NCI-H82 treated with DMSO at 0.1 percent for 48 hours (cell line): Measurements from ENCODE around the gene WHAMM.
"Not testable (repeated sequence)": the region's sequence is repeated elsewhere in the genome, so short reads cannot be mapped to it uniquely, and the experiment has no call there.

Experiments
- DNase-seq: peaks from one replicate; lab custom pipeline; 2025; ENCODE audit not compliant: unreplicated experiment; lab: John Stamatoyannopoulos, UW

Gene WHAMM

GRCh38 chr15:82862886-82863285 lies 53.5 kb downstream of the WHAMM start:
- DNase-seq = no peak

GRCh38 chr15:82864967-82865366 lies 55.5 kb downstream of the WHAMM start:
- DNase-seq = no peak

GRCh38 chr15:82865581-82865980 lies 56.2 kb downstream of the WHAMM start:
- DNase-seq = not testable (repeated sequence)

- not testable (repeated sequence) for DNase-seq
These were observed 56.6 kb downstream of the WHAMM start for GRCh38 chr15:82865981-82866380.

- no peak for DNase-seq
These were observed 61.4 kb downstream of the WHAMM start for GRCh38 chr15:82870727-82871320.

GRCh38 chr15:82871358-82871757 lies 61.9 kb downstream of the WHAMM start:
- no peak for DNase-seq

- DNase-seq = no peak
These were observed 62.5 kb downstream of the WHAMM start for GRCh38 chr15:82871832-82872484.

GRCh38 chr15:82873000-82873680 lies 63.7 kb downstream of the WHAMM start:
- no peak for DNase-seq

GRCh38 chr15:82874267-82874666 lies 64.8 kb downstream of the WHAMM start:
- no peak for DNase-seq

GRCh38 chr15:82874961-82875360 lies 65.5 kb downstream of the WHAMM start:
- DNase-seq = no peak

- DNase-seq = no peak
These were observed 66.1 kb downstream of the WHAMM start for GRCh38 chr15:82875411-82876003.

GRCh38 chr15:82877825-82878224 lies 68.4 kb downstream of the WHAMM start:
- DNase-seq = no peak

- no peak for DNase-seq
These were observed 68.9 kb downstream of the WHAMM start for GRCh38 chr15:82878325-82878724.

GRCh38 chr15:82880704-82881103 lies 71.3 kb downstream of the WHAMM start:
- DNase-seq = no peak

GRCh38 chr15:82881747-82882146 lies 72.3 kb downstream of the WHAMM start:
- no peak for DNase-seq

- no peak for DNase-seq
These were observed 73.0 kb downstream of the WHAMM start for GRCh38 chr15:82882273-82882928.
